Activated T-helper 17 cell treated with anti-CD3 and anti-CD28 coated beads, Interleukin-2, amount 50 U/mL, for 72 hours (primary cell): ENCODE data around the gene RAP1GDS1. TPM values are rescaled to one million over a fixed set of nuclear protein-coding genes. Genes with fewer than 3 reads are reported as not detected.

Source experiments
- ATAC-seq: fragments of 150-1000 bp; cut with Tn5 transposase; replicated peaks from 2 replicates; pipeline ENCODE4 v1.10.0; 2021; ENCODE audit warnings: mild to moderate bottlenecking, moderate library complexity
- H3K27ac Mint-ChIP-seq: one replicate; pipeline ENCODE4 v1.8.0; 2022; ENCODE audit warnings: mixed read lengths
- H3K27me3 Mint-ChIP-seq: one replicate; pipeline ENCODE4 v1.8.0; 2022; ENCODE audit warnings: mixed read lengths
- H3K36me3 Mint-ChIP-seq: one replicate; pipeline ENCODE4 v1.8.0; 2022; ENCODE audit warnings: low read depth, mild to moderate bottlenecking, mixed read lengths
- H3K4me1 Mint-ChIP-seq: one replicate; pipeline ENCODE4 v1.8.0; 2022; ENCODE audit warnings: mixed read lengths
- H3K4me3 Mint-ChIP-seq: one replicate; pipeline ENCODE4 v1.8.0; 2022; ENCODE audit warnings: mild to moderate bottlenecking, mixed read lengths
- H3K9me3 Mint-ChIP-seq: one replicate; pipeline ENCODE4 v1.8.0; 2022; ENCODE audit warnings: mixed read lengths
- total RNA-seq, 2 donors: library from RNA; stranded (reverse); gene quantifications; one replicate each; pipeline ENCODE4 v1.2.3, GENCODE V29; 2022

The RAP1GDS1 gene
- 10 to 100 TPM; 29.8 to 66.1 TPM for total RNA-seq

DNA sequence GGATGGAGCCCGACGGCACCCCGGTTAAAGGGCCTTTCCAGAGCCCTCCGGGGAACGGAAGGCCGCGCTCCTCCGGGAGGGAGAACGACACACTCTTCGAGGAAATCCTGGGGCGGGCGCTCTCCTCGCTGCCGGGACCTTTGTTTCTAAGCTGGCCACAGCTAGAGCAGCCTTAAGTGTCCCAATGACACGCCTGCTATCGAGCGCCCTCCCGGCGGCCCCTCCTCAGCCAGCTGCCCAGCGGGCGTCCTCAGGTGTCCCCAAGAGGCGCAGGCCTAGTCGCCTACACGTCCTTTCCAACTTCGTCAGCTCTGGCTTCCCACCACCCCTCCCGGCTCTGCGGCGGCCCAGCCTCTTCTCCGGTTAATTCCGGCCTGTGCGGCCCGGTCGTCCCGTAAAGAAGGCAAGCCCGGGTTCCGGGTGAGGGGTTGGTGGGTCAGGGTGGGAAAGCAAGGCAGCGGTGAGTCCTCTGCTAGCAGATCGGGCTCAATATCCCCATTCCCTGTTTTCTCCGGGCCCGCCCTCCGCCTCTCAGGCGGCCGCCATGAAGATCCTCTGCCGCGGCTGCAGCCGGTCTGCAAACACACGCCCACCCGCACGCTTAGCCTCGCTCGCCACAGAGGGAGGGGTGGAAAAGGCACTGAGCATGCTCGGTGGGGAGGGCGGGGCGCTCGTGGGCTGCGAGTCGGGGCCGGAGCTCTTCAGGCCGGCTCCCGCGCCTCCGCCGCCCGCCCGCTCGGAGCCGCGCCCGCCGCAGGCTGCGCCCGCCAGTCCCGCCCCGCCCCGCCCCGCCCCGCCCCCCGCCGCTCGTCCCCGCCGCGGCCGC lies at the start of gene RAP1GDS1:
RAP1GDS1 (plus strand) TSS at position 806 of the 826 bp plus-strand sequence. CDS start 182 bp downstream, outside the sequence.
- Mint-ChIP-seq H3K9me3 (no peaks in the 10 kb centered on the region), H3K4me1 (peaks cover 24% of the 10 kb centered on the region), H3K36me3 (peaks cover 11% of the 10 kb centered on the region), H3K27me3 (no peaks in the 10 kb centered on the region), H3K27ac (peak within 1 kb of the TSS; percentile 93), H3K4me3 (peak within 1 kb of the TSS; percentile 96)
- ATAC-seq, result peak; percentile 85

GRCh38 chr4:98222306-98222705 lies 38.9 kb upstream of the RAP1GDS1 start:
- H3K4me3 Mint-ChIP-seq, result no peak overlapping the region
- H3K27me3 Mint-ChIP-seq, result peaks cover 4% of the 10 kb centered on the region
- H3K27ac Mint-ChIP-seq, result no peak overlapping the region
- H3K4me1 Mint-ChIP-seq, result no peaks in the 10 kb centered on the region
- no peaks in the 10 kb centered on the region for H3K9me3 Mint-ChIP-seq
- ATAC-seq, result no peak
- H3K36me3 Mint-ChIP-seq, result no peaks in the 10 kb centered on the region

GRCh38 chr4:98226396-98226795 lies 34.8 kb upstream of the RAP1GDS1 start:
- H3K9me3 Mint-ChIP-seq, result no peaks in the 10 kb centered on the region
- no peaks in the 10 kb centered on the region for H3K4me1 Mint-ChIP-seq
- H3K36me3 Mint-ChIP-seq, result no peaks in the 10 kb centered on the region
- H3K27ac Mint-ChIP-seq, result no peak overlapping the region
- no peak overlapping the region for H3K4me3 Mint-ChIP-seq
- no peak for ATAC-seq
- H3K27me3 Mint-ChIP-seq, result no peaks in the 10 kb centered on the region

GRCh38 chr4:98230961-98231360 lies 30.2 kb upstream of the RAP1GDS1 start:
- H3K4me1 Mint-ChIP-seq, result no peaks in the 10 kb centered on the region
- H3K9me3 Mint-ChIP-seq, result no peaks in the 10 kb centered on the region
- H3K27ac Mint-ChIP-seq, result no peak overlapping the region
- H3K36me3 Mint-ChIP-seq, result no peaks in the 10 kb centered on the region
- no peak for ATAC-seq
- no peaks in the 10 kb centered on the region for H3K27me3 Mint-ChIP-seq
- no peak overlapping the region for H3K4me3 Mint-ChIP-seq

- Mint-ChIP-seq H3K9me3 (no peaks in the 10 kb centered on the region), H3K27me3 (no peaks in the 10 kb centered on the region), H3K4me3 (no peak overlapping the region), H3K27ac (no peak overlapping the region), H3K36me3 (no peaks in the 10 kb centered on the region), H3K4me1 (no peaks in the 10 kb centered on the region)
- ATAC-seq, result no peak
These were observed 29.0 kb upstream of the RAP1GDS1 start for GRCh38 chr4:98232202-98232601.

DNA sequence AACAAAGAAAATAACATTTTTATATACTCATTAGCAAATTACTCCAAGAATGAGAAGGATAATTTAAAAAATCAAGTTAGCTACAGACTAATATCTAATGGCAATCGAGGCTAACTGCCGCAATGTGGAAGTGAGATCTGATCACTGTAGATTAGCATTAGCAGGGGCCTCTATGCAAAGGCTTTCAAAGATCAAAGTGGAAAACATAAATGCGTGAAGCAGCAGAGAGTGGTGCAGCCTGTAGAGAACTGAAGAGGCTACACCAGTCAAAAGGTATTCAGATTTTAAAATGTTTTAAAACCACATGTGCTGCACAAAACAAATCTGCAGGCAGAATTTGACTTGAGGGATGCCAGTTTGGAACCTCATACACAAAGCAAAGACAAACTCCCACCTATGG lies 24.0 kb upstream of the RAP1GDS1 start:
- H3K27me3 Mint-ChIP-seq, result peaks cover 11% of the 10 kb centered on the region
- no peak overlapping the region for H3K27ac Mint-ChIP-seq
- no peaks in the 10 kb centered on the region for H3K9me3 Mint-ChIP-seq
- ATAC-seq, result no peak
- no peaks in the 10 kb centered on the region for H3K36me3 Mint-ChIP-seq
- H3K4me1 Mint-ChIP-seq, result no peaks in the 10 kb centered on the region
- no peak overlapping the region for H3K4me3 Mint-ChIP-seq

DNA sequence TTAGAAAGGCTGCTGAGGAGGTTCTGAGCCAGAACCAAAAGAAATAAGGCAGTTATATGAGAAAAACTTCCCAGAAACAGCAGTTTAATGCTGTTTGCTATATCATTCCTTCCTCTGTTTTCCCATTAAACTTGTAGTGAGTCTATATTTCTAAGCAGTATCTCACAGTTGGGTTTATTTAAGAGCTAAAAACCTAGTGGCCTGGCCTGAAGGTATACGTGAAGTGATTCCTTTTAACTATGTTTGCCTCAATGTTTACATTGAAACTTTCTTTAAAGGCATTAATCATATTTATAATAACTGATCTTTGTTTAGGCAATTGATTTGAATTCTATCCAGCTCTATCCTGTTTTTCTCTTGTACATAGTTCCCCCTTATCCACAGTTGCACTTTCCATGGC lies 19.1 kb upstream of the RAP1GDS1 start:
- H3K9me3 Mint-ChIP-seq, result no peaks in the 10 kb centered on the region
- ATAC-seq, result no peak
- no peak overlapping the region for H3K27ac Mint-ChIP-seq
- no peaks in the 10 kb centered on the region for H3K4me1 Mint-ChIP-seq
- no peaks in the 10 kb centered on the region for H3K36me3 Mint-ChIP-seq
- H3K4me3 Mint-ChIP-seq, result no peak overlapping the region
- peaks cover 26% of the 10 kb centered on the region for H3K27me3 Mint-ChIP-seq

DNA sequence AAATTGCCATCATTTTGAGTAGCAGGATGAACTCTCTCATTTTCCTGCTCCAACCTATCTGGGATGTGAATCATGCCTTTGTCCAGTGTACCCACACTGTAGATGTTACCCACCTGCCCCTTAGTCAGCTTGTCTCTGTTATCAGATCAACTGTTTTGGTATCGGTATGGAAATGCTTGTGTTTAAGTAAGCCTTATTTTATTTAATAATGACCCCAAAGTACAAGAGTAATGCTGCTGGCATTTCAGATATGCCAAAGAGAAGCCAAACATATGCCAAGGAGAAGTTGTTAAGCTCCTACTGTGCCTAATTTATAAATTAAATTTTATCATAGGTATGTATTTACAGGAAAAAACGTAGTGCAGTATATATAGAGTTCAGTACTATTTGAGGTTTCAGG lies 18.6 kb upstream of the RAP1GDS1 start:
- Mint-ChIP-seq H3K4me1 (no peaks in the 10 kb centered on the region), H3K27ac (no peak overlapping the region), H3K36me3 (no peaks in the 10 kb centered on the region), H3K27me3 (peaks cover 26% of the 10 kb centered on the region), H3K4me3 (no peak overlapping the region), H3K9me3 (no peaks in the 10 kb centered on the region)
- no peak for ATAC-seq

DNA sequence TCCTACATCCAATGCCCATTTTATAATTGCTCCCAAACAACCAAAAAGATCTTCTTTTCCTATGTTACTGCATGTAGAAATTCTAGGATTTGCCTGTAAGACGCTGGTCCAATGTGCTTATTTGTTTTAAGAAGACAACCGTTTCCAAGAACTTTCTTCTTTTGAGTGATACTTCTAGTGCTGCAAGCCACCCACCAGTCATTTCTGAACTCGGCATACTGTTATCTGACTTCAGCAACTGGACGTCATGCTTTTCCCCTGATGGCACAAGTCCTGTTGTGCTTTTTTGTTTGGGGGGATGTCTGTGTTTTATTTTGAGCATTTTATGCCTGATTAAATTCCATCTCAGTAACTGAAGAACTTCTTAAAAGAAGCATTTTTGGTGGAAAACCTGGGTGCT lies 16.0 kb upstream of the RAP1GDS1 start:
- Mint-ChIP-seq H3K27ac (no peak overlapping the region), H3K4me1 (peaks cover 9% of the 10 kb centered on the region), H3K9me3 (no peaks in the 10 kb centered on the region), H3K4me3 (no peak overlapping the region), H3K36me3 (no peaks in the 10 kb centered on the region), H3K27me3 (peaks cover 23% of the 10 kb centered on the region)
- no peak for ATAC-seq

DNA sequence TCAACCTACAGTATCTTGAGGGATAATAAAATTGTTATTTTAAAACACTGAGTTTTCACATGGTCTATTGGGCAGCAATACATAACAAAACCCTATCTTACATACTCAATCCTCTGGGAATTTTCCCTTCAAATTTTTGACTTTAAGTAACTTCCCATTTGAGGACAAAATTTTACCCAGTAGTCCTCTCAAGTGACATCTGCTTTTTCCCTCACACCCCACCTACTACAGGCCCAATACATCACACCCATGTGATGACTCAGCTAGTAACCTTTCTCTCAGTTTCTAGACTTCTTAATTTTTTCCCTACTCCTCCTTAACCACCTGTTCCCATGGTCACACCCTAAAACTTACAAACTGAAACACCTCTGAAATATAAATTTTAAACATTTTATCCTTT lies 12.2 kb upstream of the RAP1GDS1 start:
- Mint-ChIP-seq H3K27me3 (peaks cover 11% of the 10 kb centered on the region), H3K9me3 (no peaks in the 10 kb centered on the region), H3K27ac (peak overlapping the region; percentile 35), H3K36me3 (no peaks in the 10 kb centered on the region), H3K4me1 (peaks cover 9% of the 10 kb centered on the region), H3K4me3 (no peak overlapping the region)
- ATAC-seq, result peak; percentile 96

DNA sequence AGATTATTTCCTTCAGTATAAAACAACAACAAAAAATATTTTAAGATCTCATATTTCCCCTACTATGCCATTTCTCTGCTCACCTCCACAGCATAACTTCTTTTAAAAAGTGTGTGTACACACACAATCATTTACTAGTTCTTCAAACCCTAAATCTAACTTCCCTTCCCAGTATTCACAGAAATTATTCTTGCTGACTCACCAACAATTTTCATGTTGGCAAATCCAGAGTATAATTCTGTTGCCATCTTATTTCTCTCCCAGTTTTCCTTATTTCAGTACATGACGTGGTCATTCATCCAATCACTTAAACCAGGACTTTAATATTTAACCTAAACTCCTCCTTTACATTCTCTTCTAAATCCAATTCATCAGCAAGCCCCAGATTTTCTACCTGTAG lies 11.4 kb upstream of the RAP1GDS1 start:
- ATAC-seq, result no peak
- Mint-ChIP-seq H3K27me3 (peaks cover 4% of the 10 kb centered on the region), H3K27ac (no peak overlapping the region), H3K9me3 (no peaks in the 10 kb centered on the region), H3K4me3 (no peak overlapping the region), H3K4me1 (peaks cover 9% of the 10 kb centered on the region), H3K36me3 (no peaks in the 10 kb centered on the region)

GRCh38 chr4:98253499-98253898 lies 7.7 kb upstream of the RAP1GDS1 start:
- Mint-ChIP-seq H3K9me3 (no peaks in the 10 kb centered on the region), H3K27me3 (no peaks in the 10 kb centered on the region), H3K4me3 (no peak overlapping the region), H3K27ac (no peak overlapping the region), H3K4me1 (peaks cover 9% of the 10 kb centered on the region), H3K36me3 (no peaks in the 10 kb centered on the region)
- ATAC-seq, result no peak

DNA sequence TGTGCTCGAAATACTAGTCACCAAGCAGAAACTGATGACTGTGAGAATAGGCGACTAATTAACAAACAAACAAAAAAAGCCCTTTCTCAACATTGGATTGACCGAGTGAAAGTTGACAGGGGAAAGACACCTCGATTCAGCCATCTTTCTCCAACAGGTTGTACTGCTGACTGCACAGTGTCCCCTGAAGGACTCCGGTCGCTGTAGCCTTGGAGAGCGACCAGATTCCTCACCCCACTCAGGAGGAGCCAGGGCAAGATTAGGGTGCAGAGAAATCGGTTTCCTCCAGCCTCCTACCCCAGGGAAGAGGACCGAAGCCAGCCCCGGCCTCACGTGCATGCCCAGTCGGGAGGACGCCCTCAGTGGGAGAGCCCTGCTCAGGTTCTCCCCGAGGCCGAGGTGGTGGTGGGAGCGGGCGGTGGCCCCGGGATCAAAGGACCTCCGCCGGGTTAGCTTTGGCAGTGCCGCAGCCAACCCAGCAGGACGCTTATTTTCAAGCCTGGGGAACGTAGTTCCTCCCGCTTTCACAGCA lies 1.1 kb upstream of the RAP1GDS1 start:
- ATAC-seq, result peak; percentile 20
- H3K9me3 Mint-ChIP-seq, result no peaks in the 10 kb centered on the region
- H3K27ac Mint-ChIP-seq, result peak overlapping the region; percentile 93
- peaks cover 24% of the 10 kb centered on the region for H3K4me1 Mint-ChIP-seq
- H3K27me3 Mint-ChIP-seq, result no peaks in the 10 kb centered on the region
- peaks cover 11% of the 10 kb centered on the region for H3K36me3 Mint-ChIP-seq
- H3K4me3 Mint-ChIP-seq, result peak overlapping the region; percentile 96

DNA sequence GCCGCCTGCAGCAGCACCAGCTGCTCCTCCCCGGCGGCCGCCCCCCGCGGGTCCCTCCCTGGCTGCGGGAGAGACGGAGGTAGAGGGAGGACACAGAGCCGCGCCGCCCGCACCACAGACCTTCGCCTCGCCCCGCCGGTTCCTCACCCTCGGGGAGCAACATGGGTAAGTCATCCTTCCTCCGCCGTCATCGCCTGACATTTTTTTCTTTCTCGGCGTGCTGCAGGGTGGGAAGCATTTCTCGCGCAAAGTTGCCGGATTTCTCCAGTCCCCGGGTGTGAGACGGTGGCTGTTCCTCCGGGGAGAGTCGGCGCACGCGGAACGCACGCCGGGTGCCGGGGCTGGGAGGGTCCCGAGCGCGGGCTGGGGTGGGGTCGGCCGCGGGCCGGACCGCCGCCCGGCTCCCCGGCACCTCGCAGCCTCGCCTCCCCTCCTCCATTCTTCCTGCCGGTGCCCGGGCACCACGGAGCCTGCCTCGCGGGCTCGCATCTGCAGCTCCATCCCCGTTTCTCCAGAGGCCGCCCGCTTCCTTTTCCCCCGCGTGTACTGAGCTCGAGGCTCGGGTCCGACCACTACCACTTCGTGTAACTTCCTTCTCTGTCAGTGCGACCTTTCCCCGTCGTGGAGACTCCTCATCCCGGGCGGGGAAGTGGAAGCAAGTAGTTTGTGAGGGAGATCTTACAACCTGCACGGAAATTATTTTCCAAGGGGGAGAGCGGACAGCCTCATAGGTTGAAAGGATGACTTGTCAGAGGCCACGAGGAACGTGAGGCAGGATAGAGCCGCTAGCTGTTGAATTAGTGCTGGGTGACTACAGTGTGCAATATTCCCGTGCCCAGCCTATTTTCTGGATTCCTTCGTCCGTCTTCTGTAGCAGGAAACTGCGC lies 464 bp downstream of the RAP1GDS1 start:
- Mint-ChIP-seq H3K9me3 (no peaks in the 10 kb centered on the region), H3K36me3 (peaks cover 11% of the 10 kb centered on the region), H3K27me3 (no peaks in the 10 kb centered on the region), H3K4me1 (peaks cover 24% of the 10 kb centered on the region), H3K4me3 (peak overlapping the region; percentile 96), H3K27ac (peak overlapping the region; percentile 93)
- peak; percentile 63 for ATAC-seq
